H9 (cell line): ENCODE data around the gene GYPB. TPM values are rescaled to one million over a fixed set of nuclear protein-coding genes. Genes with fewer than 3 reads are reported as not detected.
A peak's percentile ranks its signal among the peaks of the same experiment; 100 is the strongest.
"Not testable (repeated sequence)": the region's sequence is repeated elsewhere in the genome, so short reads cannot be mapped to it uniquely, and the experiment has no call there.

ENCODE experiments used
- DNase-seq: peaks from one replicate; pipeline ENCODE4 v3.0.0-alpha.2; 2017
- H2AFZ ChIP-seq: one replicate; pipeline ENCODE4 v1.6.1; 2013; ENCODE audit warnings: mild to moderate bottlenecking, low read length, control low read depth, moderate library complexity
- H2AK5ac ChIP-seq: 2 replicates; pipeline ENCODE4 v1.6.1; 2013; ENCODE audit warnings: low read length, control low read depth, mixed read lengths; ENCODE audit not compliant: insufficient read length
- H2BK120ac ChIP-seq: one replicate; pipeline ENCODE4 v1.6.1; 2013; ENCODE audit warnings: low read depth, mild to moderate bottlenecking, low read length, control low read depth, inconsistent platforms; ENCODE audit not compliant: poor library complexity, severe bottlenecking
- H2BK12ac ChIP-seq: 2 replicates; pipeline ENCODE4 v1.6.1; 2013; ENCODE audit warnings: low read length, control low read depth, mixed read lengths, low read depth; ENCODE audit not compliant: insufficient read length
- H2BK15ac ChIP-seq: 2 replicates; pipeline ENCODE4 v1.6.1; 2013; ENCODE audit warnings: low read depth, low read length, control low read depth
- H2BK20ac ChIP-seq: one replicate; pipeline ENCODE4 v1.6.1; 2013; ENCODE audit warnings: low read depth, mild to moderate bottlenecking, low read length, control low read depth, inconsistent platforms; ENCODE audit not compliant: poor library complexity, severe bottlenecking
- H2BK5ac ChIP-seq: 2 replicates; pipeline ENCODE4 v1.6.1; 2013; ENCODE audit warnings: low read length, control low read depth, mixed read lengths; ENCODE audit not compliant: insufficient read length
- H3K14ac ChIP-seq: 2 replicates; pipeline ENCODE4 v1.6.1; 2013; ENCODE audit warnings: low read length, control low read depth; ENCODE audit not compliant: insufficient read depth
- H3K18ac ChIP-seq: 2 replicates; pipeline ENCODE4 v1.6.1; 2013; ENCODE audit warnings: low read depth, mild to moderate bottlenecking, mixed read lengths, low read length, control low read depth; ENCODE audit not compliant: insufficient read length
- H3K23ac ChIP-seq: 2 replicates; pipeline ENCODE4 v1.6.1; 2013; ENCODE audit warnings: low read length, control low read depth, mixed read lengths, low read depth; ENCODE audit not compliant: insufficient read length
- H3K23me2 ChIP-seq: 2 replicates; pipeline ENCODE4 v1.6.1; 2013; ENCODE audit warnings: low read depth, mild to moderate bottlenecking, mixed read lengths, low read length, control low read depth; ENCODE audit not compliant: insufficient read length, poor library complexity, severe bottlenecking
- H3K27ac ChIP-seq: 2 replicates; pipeline ENCODE4 v1.5.1; 2013; ENCODE audit warnings: low read length, control low read depth, mixed read lengths, low read depth; ENCODE audit not compliant: insufficient read length
- H3K27me3 ChIP-seq: 2 replicates; pipeline ENCODE4 v1.6.1; 2013; ENCODE audit warnings: low read length, control low read depth, inconsistent platforms; ENCODE audit not compliant: insufficient read depth
- H3K4ac ChIP-seq: 2 replicates; pipeline ENCODE4 v1.6.1; 2013; ENCODE audit warnings: low read depth, mild to moderate bottlenecking, control low read depth, inconsistent platforms, low read length, moderate library complexity
- H3K4me1 ChIP-seq: 2 replicates; pipeline ENCODE4 v1.6.1; 2013; ENCODE audit warnings: low read length, control low read depth, inconsistent platforms; ENCODE audit not compliant: insufficient read depth
- H3K4me2 ChIP-seq: 2 replicates; pipeline ENCODE4 v1.6.1; 2013; ENCODE audit warnings: low read length, control low read depth, mixed read lengths; ENCODE audit not compliant: insufficient read length, insufficient read depth
- H3K56ac ChIP-seq: 2 replicates; pipeline ENCODE4 v1.6.1; 2013; ENCODE audit warnings: low read depth, mild to moderate bottlenecking, mixed read lengths, low read length, control low read depth; ENCODE audit not compliant: insufficient read length
- H3K79me1 ChIP-seq: 2 replicates; pipeline ENCODE4 v1.6.1; 2013; ENCODE audit warnings: low read depth, mild to moderate bottlenecking, moderate library complexity, low read length, control low read depth, inconsistent platforms; ENCODE audit not compliant: insufficient read depth, poor library complexity, severe bottlenecking
- H3K79me2 ChIP-seq: 2 replicates; pipeline ENCODE4 v1.6.1; 2013; ENCODE audit warnings: low read length, control low read depth, inconsistent platforms; ENCODE audit not compliant: insufficient read depth
- H3K9ac ChIP-seq: 2 replicates; pipeline ENCODE4 v1.6.1; 2013; ENCODE audit warnings: low read length, control low read depth, mixed read lengths; ENCODE audit not compliant: insufficient read length; ENCODE audit errors: extremely low read depth
- H3K9me3 ChIP-seq: one replicate; pipeline ENCODE4 v1.6.1; 2013; ENCODE audit warnings: low read depth, low read length, inconsistent platforms; ENCODE audit not compliant: control insufficient read depth
- H3T11ph ChIP-seq: one replicate; pipeline ENCODE4 v1.6.1; 2013; ENCODE audit warnings: mild to moderate bottlenecking, low read length, control low read depth, inconsistent platforms
- H4K20me1 ChIP-seq: one replicate; pipeline ENCODE4 v1.6.1; 2013; ENCODE audit not compliant: control insufficient read depth, insufficient read length, insufficient read depth
- H4K5ac ChIP-seq: 2 replicates; pipeline ENCODE4 v1.6.1; 2013; ENCODE audit warnings: low read depth, mild to moderate bottlenecking, mixed read lengths, low read length, control low read depth; ENCODE audit not compliant: insufficient read length
- H4K8ac ChIP-seq: replicated peaks from 2 replicates; pipeline ENCODE4 v1.6.1; 2013; ENCODE audit warnings: low read length, control low read depth, mixed read lengths, low read depth; ENCODE audit not compliant: insufficient read length
- H4K91ac ChIP-seq: 2 replicates; pipeline ENCODE4 v1.6.1; 2013; ENCODE audit warnings: low read depth, mild to moderate bottlenecking, moderate library complexity, mixed read lengths, low read length, control low read depth; ENCODE audit not compliant: insufficient read length
- H3K27ac Mint-ChIP-seq, 3 experiments: 2 replicates in 2 of 3; 3 replicates in 1 of 3; pipeline ENCODE4 v1.8.0; 2020 to 2021; ENCODE audit warnings: mixed read lengths in 3 of 3, mild to moderate bottlenecking in 1 of 3, moderate library complexity in 1 of 3
- H3K27me3 Mint-ChIP-seq: 2 replicates; pipeline ENCODE4 v1.8.0; 2021; ENCODE audit warnings: low read depth, mild to moderate bottlenecking, moderate library complexity, mixed read lengths
- H3K36me3 Mint-ChIP-seq, 3 experiments: 2 replicates in 2 of 3; 3 replicates in 1 of 3; pipeline ENCODE4 v1.8.0; 2020 to 2021; ENCODE audit warnings: low read depth in 3 of 3, mixed read lengths in 3 of 3; ENCODE audit not compliant: insufficient read depth in 1 of 3
- H3K4me1 Mint-ChIP-seq, 2 experiments: 2 replicates each; pipeline ENCODE4 v1.8.0; 2020; ENCODE audit warnings: mixed read lengths in 2 of 2
- H3K4me3 Mint-ChIP-seq, 2 experiments: 2 replicates in 1 of 2; 3 replicates in 1 of 2; pipeline ENCODE4 v1.8.0; 2020 to 2021; ENCODE audit warnings: mild to moderate bottlenecking in 2 of 2, mixed read lengths in 2 of 2, moderate library complexity in 1 of 2
- H3K9me3 Mint-ChIP-seq, 2 experiments: 2 replicates in 1 of 2; 3 replicates in 1 of 2; pipeline ENCODE4 v1.8.0; 2020; ENCODE audit warnings: mild to moderate bottlenecking in 2 of 2, mixed read lengths in 2 of 2, moderate library complexity in 1 of 2
- CTCF ChIP-seq: fragments of 200-600 bp; sonication (generic); conservative IDR thresholded peaks from 3 replicates; pipeline ENCODE4 v1.8.0; 2021; ENCODE audit warnings: antibody characterized with exemption, mild to moderate bottlenecking
- WGBS: extraction: QIAGEN DNeasy Blood & Tissue Kit; methylation state at CpG from one replicate; pipeline ENCODE4 v1.1.7; 2013; ENCODE audit warnings: missing lambda C conversion rate, low lambda C conversion rate, mixed read lengths; ENCODE audit not compliant: insufficient read length; ENCODE audit errors: extremely low coverage; 5-methylcytosine and 5-hydroxymethylcytosine counted together
- total RNA-seq: library from RNA; stranded (reverse); gene quantifications from 2 replicates; pipeline ENCODE4 v1.2.1, GENCODE V29; 2021

The GYPB gene
- total RNA-seq, 1 experiment from 2014 or later, result not detected

- Histone ChIP-seq H4K91ac (no peak overlapping the region), H3K4me1 (no peaks in the 10 kb centered on the region), H3K23ac (no peak overlapping the region), H3K9ac (no peak overlapping the region), H3K56ac (no peak overlapping the region), H3K79me1 (no peaks in the 10 kb centered on the region), H3K4me2 (no peak overlapping the region), H3K27ac (no peak overlapping the region), H3K14ac (no peak overlapping the region), H3K9me3 (no peaks in the 10 kb centered on the region), H2BK20ac (no peak overlapping the region), H3T11ph (no peak overlapping the region), H2BK5ac (no peak overlapping the region), H2BK120ac (no peak overlapping the region), H3K27me3 (no peaks in the 10 kb centered on the region), H2BK15ac (no peak overlapping the region), H2AK5ac (no peak overlapping the region), H3K23me2 (no peaks in the 10 kb centered on the region), H4K8ac (no peak overlapping the region), H2BK12ac (no peak overlapping the region), H3K4ac (no peak overlapping the region), H2AFZ (no peak overlapping the region), H4K5ac (no peak overlapping the region), H3K79me2 (no peaks in the 10 kb centered on the region), H3K18ac (no peak overlapping the region), H4K20me1 (no peaks in the 10 kb centered on the region)
- Mint-ChIP-seq H3K4me3 (no peak overlapping the region), H3K27ac (peak overlapping the region in 1 of 3 experiments; percentile 53; a peak in 1 of 7 replicates), H3K9me3 (peaks cover 0 to under 1% of the 10 kb centered on the region in 2 experiments; a peak in 2 of 5 replicates), H3K36me3 (no peaks in the 10 kb centered on the region; a peak in 1 of 7 replicates), H3K27me3 (no peaks in the 10 kb centered on the region), H3K4me1 (no peaks in the 10 kb centered on the region)
- TF ChIP-seq CTCF, result no peak
- DNase-seq, result no peak
- no CpG with 5 or more reads among the region's 4 CpGs for WGBS
These were observed 58.1 kb downstream of the GYPB start for GRCh38 chr4:143961075-143961474.

GRCh38 chr4:143955306-143955705 is 63.9 kb downstream of the GYPB start:
- not testable (repeated sequence) for H3K14ac ChIP-seq, H3K27ac Mint-ChIP-seq, H4K8ac ChIP-seq, H3K23me2 ChIP-seq, H3K4me3 Mint-ChIP-seq, H2BK12ac ChIP-seq, H3K4me1 ChIP-seq, H2BK20ac ChIP-seq, H3K27me3 Mint-ChIP-seq, H2AK5ac ChIP-seq, H3K9ac ChIP-seq, H4K20me1 ChIP-seq, H4K5ac ChIP-seq, H2AFZ ChIP-seq, DNase-seq, H4K91ac ChIP-seq, H3K79me1 ChIP-seq, H3K56ac ChIP-seq, H3K23ac ChIP-seq, H3K18ac ChIP-seq, H2BK15ac ChIP-seq, H3K79me2 ChIP-seq, H3T11ph ChIP-seq, H3K4me2 ChIP-seq, H3K4me1 Mint-ChIP-seq, H3K27me3 ChIP-seq, H2BK120ac ChIP-seq, H3K27ac ChIP-seq, H3K4ac ChIP-seq, H2BK5ac ChIP-seq, H3K9me3 ChIP-seq
- peaks cover 8 to 15% (median 11%) of the 10 kb centered on the region in 3 experiments; a peak in 6 of 7 replicates for H3K36me3 Mint-ChIP-seq
- no CpG with 5 or more reads among the region's 3 CpGs for WGBS
- peaks cover 15 to 22% of the 10 kb centered on the region in 2 experiments for H3K9me3 Mint-ChIP-seq
